HEK293 (cell line): Measurements from ENCODE around the gene PINLYP.

Experiments used
- BCL11B ChIP-seq: fragments of 450-650 bp; formaldehyde crosslinking; IDR thresholded peaks from 2 replicates; pipeline ENCODE4 v1.5.1; 2016; ENCODE audit warnings: low read depth, missing biosample characterization, missing genetic modification characterization
- GLI4 ChIP-seq: fragments of 450-650 bp; formaldehyde crosslinking; IDR thresholded peaks from 2 replicates; pipeline ENCODE4 v1.5.1; 2016; ENCODE audit warnings: missing biosample characterization, missing genetic modification characterization
- GLIS1 ChIP-seq: fragments of 450-650 bp; formaldehyde crosslinking; IDR thresholded peaks from 2 replicates; pipeline ENCODE4 v1.5.1; 2016; ENCODE audit warnings: missing biosample characterization, missing genetic modification characterization
- MEIS1 ChIP-seq: sonication (generic); formaldehyde crosslinking; IDR thresholded peaks from 2 replicates; pipeline ENCODE4 v1.8.1; 2022; ENCODE audit warnings: missing genetic modification reagents, mild to moderate bottlenecking, borderline replicate concordance
- OSR2 ChIP-seq: fragments of 450-650 bp; formaldehyde crosslinking; IDR thresholded peaks from 2 replicates; pipeline ENCODE4 v1.5.1; 2016; ENCODE audit warnings: missing biosample characterization, missing genetic modification characterization
- SALL2 ChIP-seq: fragments of 450-650 bp; formaldehyde crosslinking; IDR thresholded peaks from 2 replicates; pipeline ENCODE4 v1.5.0; 2017; ENCODE audit warnings: missing biosample characterization, mild to moderate bottlenecking, missing genetic modification characterization, borderline replicate concordance
- ZFP37 ChIP-seq: fragments of 450-650 bp; formaldehyde crosslinking; IDR thresholded peaks from 2 replicates; pipeline ENCODE4 v1.5.1; 2016; ENCODE audit warnings: missing biosample characterization, missing genetic modification characterization
- ZIC2 ChIP-seq: fragments of 450-650 bp; formaldehyde crosslinking; IDR thresholded peaks from 2 replicates; pipeline ENCODE4 v1.5.1; 2016; ENCODE audit warnings: missing biosample characterization, missing genetic modification characterization
- ZNF146 ChIP-seq: fragments of 450-650 bp; formaldehyde crosslinking; IDR thresholded peaks from 2 replicates; pipeline ENCODE4 v1.5.1; 2016; ENCODE audit warnings: missing biosample characterization, missing genetic modification characterization
- ZNF155 ChIP-seq: fragments of 450-650 bp; formaldehyde crosslinking; IDR thresholded peaks from 2 replicates; pipeline ENCODE4 v1.5.1; 2016; ENCODE audit warnings: missing biosample characterization, missing genetic modification characterization
- ZNF248 ChIP-seq: fragments of 450-650 bp; formaldehyde crosslinking; IDR thresholded peaks from 2 replicates; pipeline ENCODE4 v1.5.1; 2017; ENCODE audit warnings: missing biosample characterization, missing genetic modification characterization
- ZNF341 ChIP-seq: fragments of 450-650 bp; formaldehyde crosslinking; IDR thresholded peaks from 2 replicates; pipeline ENCODE4; 2016; ENCODE audit warnings: low read depth, missing biosample characterization, missing genetic modification characterization
- TF ChIP-seq, protein P1 (sequence below): fragments of 450-650 bp; formaldehyde crosslinking; IDR thresholded peaks from 2 replicates; pipeline ENCODE4 v1.5.1; 2016; ENCODE audit warnings: missing biosample characterization, missing genetic modification characterization
- TF ChIP-seq, protein P2 (sequence below): fragments of 450-650 bp; formaldehyde crosslinking; IDR thresholded peaks from 2 replicates; pipeline ENCODE4 v1.5.1; 2016; ENCODE audit warnings: missing biosample characterization, missing genetic modification characterization
- TF ChIP-seq, protein P3 (sequence below): sonication (generic); formaldehyde crosslinking; IDR thresholded peaks from 2 replicates; pipeline ENCODE4 v1.8.1; 2022; ENCODE audit warnings: mild to moderate bottlenecking, moderate library complexity, missing genetic modification reagents
- TF ChIP-seq, protein P4 (sequence below): fragments of 450-650 bp; IDR thresholded peaks from 2 replicates; pipeline ENCODE4 v1.5.1; 2018; ENCODE audit warnings: missing biosample characterization, mild to moderate bottlenecking, missing genetic modification characterization
- TF ChIP-seq, protein P5 (sequence below): fragments of 450-650 bp; formaldehyde crosslinking; IDR thresholded peaks from 2 replicates; pipeline ENCODE4 v1.5.1; 2016; ENCODE audit warnings: missing biosample characterization, missing genetic modification characterization
- TF ChIP-seq, protein P6 (sequence below): fragments of 450-650 bp; formaldehyde crosslinking; conservative IDR thresholded peaks from 2 replicates; pipeline ENCODE4 v1.5.1; 2016; ENCODE audit warnings: low read depth, missing biosample characterization, missing genetic modification characterization
- TF ChIP-seq, protein P7 (sequence below): fragments of 450-650 bp; formaldehyde crosslinking; IDR thresholded peaks from 2 replicates; pipeline ENCODE4 v1.5.1; 2016; ENCODE audit warnings: missing biosample characterization, missing genetic modification characterization
- TF ChIP-seq, protein P8 (sequence below): fragments of 450-650 bp; formaldehyde crosslinking; IDR thresholded peaks from 2 replicates; pipeline ENCODE4; 2016; ENCODE audit warnings: missing biosample characterization, missing genetic modification characterization
- TF ChIP-seq, protein P9 (sequence below): fragments of 450-650 bp; formaldehyde crosslinking; IDR thresholded peaks from 2 replicates; pipeline ENCODE4 v1.5.1; 2016; ENCODE audit warnings: missing biosample characterization, missing genetic modification characterization

PINLYP gene

DNA sequence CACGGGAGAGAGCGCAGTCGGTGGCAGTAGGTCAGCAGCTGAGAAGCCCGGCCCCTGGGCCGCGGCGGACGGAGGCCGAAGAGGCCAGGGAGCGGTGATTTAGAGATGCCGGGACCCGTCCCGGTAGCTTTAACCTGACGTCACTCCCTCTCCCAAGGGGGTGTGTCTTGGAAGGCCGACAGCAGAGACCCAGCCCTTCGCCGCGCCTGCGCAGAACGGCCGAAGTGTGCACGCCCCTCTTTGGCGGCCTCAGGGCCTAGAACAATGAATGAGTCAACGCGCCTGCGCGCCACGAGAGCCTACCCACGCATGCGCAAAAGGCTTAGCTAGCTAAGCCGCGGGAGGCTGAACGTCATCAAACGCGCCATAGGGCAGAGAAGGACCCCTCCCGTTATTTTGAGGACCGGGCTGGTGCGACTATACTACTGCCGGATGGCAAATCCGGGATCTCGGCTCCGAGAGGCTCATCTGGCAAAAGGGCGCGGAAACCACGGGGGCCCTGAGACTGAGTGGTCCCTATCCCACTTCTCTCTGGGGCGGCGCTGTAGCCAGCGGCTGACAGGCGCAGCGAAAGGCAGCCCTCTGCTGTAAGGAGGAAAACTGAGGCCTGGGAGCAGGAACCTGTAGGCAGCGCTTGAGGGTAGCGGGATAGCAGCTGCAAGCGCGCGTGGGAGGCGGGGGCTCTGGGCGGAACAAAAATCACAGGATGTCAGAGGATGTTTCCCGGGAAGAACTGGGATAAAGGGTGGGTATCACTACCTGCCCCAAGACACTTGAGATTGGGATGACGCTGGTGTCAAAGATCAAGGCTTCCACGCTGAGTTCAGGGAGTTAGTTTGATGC lies 20.6 kb downstream of the PINLYP start, which contains the start of the genes IRGQ and ZNF576 (continued):
- TF ChIP-seq SALL2 (tag by site-specific recombination) (no peak), ZNF155 (tag by site-specific recombination) (no peak), MEIS1 (CRISPR knock-in tag) (no peak), ZIC2 (tag by site-specific recombination) (peak; percentile 73), ZFP37 (tag by site-specific recombination) (peak; percentile 95), ZNF341 (no peak; the same call in 1 of the 2 replicates), OSR2 (tag by site-specific recombination) (peak; percentile 90), ZNF146 (tag by site-specific recombination) (no peak), ZNF248 (no peak), GLIS1 (tag by site-specific recombination) (peak; percentile 100), BCL11B (tag by site-specific recombination) (no peak), GLI4 (tag by site-specific recombination) (no peak)
- TF ChIP-seq, protein P1, sequence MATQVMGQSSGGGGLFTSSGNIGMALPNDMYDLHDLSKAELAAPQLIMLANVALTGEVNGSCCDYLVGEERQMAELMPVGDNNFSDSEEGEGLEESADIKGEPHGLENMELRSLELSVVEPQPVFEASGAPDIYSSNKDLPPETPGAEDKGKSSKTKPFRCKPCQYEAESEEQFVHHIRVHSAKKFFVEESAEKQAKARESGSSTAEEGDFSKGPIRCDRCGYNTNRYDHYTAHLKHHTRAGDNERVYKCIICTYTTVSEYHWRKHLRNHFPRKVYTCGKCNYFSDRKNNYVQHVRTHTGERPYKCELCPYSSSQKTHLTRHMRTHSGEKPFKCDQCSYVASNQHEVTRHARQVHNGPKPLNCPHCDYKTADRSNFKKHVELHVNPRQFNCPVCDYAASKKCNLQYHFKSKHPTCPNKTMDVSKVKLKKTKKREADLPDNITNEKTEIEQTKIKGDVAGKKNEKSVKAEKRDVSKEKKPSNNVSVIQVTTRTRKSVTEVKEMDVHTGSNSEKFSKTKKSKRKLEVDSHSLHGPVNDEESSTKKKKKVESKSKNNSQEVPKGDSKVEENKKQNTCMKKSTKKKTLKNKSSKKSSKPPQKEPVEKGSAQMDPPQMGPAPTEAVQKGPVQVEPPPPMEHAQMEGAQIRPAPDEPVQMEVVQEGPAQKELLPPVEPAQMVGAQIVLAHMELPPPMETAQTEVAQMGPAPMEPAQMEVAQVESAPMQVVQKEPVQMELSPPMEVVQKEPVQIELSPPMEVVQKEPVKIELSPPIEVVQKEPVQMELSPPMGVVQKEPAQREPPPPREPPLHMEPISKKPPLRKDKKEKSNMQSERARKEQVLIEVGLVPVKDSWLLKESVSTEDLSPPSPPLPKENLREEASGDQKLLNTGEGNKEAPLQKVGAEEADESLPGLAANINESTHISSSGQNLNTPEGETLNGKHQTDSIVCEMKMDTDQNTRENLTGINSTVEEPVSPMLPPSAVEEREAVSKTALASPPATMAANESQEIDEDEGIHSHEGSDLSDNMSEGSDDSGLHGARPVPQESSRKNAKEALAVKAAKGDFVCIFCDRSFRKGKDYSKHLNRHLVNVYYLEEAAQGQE (tag by site-specific recombination), result peak; percentile 62
- TF ChIP-seq, protein P2, sequence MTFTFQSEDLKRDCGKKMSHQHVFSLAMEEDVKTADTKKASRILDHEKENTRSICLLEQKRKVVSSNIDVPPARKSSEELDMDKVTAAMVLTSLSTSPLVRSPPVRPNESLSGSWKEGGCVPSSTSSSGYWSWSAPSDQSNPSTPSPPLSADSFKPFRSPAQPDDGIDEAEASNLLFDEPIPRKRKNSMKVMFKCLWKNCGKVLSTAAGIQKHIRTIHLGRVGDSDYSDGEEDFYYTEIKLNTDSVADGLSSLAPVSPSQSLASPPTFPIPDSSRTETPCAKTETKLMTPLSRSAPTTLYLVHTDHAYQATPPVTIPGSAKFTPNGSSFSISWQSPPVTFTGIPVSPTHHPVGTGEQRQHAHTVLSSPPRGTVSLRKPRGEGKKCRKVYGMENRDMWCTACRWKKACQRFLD, result no peak
- TF ChIP-seq, protein P3, sequence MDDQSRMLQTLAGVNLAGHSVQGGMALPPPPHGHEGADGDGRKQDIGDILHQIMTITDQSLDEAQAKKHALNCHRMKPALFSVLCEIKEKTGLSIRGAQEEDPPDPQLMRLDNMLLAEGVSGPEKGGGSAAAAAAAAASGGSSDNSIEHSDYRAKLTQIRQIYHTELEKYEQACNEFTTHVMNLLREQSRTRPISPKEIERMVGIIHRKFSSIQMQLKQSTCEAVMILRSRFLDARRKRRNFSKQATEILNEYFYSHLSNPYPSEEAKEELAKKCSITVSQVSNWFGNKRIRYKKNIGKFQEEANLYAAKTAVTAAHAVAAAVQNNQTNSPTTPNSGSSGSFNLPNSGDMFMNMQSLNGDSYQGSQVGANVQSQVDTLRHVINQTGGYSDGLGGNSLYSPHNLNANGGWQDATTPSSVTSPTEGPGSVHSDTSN, result no peak
- TF ChIP-seq, protein P4, sequence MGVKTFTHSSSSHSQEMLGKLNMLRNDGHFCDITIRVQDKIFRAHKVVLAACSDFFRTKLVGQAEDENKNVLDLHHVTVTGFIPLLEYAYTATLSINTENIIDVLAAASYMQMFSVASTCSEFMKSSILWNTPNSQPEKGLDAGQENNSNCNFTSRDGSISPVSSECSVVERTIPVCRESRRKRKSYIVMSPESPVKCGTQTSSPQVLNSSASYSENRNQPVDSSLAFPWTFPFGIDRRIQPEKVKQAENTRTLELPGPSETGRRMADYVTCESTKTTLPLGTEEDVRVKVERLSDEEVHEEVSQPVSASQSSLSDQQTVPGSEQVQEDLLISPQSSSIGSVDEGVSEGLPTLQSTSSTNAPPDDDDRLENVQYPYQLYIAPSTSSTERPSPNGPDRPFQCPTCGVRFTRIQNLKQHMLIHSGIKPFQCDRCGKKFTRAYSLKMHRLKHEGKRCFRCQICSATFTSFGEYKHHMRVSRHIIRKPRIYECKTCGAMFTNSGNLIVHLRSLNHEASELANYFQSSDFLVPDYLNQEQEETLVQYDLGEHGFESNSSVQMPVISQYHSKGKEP, result peak; percentile 85
- TF ChIP-seq, protein P5, sequence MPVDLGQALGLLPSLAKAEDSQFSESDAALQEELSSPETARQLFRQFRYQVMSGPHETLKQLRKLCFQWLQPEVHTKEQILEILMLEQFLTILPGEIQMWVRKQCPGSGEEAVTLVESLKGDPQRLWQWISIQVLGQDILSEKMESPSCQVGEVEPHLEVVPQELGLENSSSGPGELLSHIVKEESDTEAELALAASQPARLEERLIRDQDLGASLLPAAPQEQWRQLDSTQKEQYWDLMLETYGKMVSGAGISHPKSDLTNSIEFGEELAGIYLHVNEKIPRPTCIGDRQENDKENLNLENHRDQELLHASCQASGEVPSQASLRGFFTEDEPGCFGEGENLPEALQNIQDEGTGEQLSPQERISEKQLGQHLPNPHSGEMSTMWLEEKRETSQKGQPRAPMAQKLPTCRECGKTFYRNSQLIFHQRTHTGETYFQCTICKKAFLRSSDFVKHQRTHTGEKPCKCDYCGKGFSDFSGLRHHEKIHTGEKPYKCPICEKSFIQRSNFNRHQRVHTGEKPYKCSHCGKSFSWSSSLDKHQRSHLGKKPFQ, result peak; percentile 64; the same call in 1 of the 2 replicates
- TF ChIP-seq, protein P6, sequence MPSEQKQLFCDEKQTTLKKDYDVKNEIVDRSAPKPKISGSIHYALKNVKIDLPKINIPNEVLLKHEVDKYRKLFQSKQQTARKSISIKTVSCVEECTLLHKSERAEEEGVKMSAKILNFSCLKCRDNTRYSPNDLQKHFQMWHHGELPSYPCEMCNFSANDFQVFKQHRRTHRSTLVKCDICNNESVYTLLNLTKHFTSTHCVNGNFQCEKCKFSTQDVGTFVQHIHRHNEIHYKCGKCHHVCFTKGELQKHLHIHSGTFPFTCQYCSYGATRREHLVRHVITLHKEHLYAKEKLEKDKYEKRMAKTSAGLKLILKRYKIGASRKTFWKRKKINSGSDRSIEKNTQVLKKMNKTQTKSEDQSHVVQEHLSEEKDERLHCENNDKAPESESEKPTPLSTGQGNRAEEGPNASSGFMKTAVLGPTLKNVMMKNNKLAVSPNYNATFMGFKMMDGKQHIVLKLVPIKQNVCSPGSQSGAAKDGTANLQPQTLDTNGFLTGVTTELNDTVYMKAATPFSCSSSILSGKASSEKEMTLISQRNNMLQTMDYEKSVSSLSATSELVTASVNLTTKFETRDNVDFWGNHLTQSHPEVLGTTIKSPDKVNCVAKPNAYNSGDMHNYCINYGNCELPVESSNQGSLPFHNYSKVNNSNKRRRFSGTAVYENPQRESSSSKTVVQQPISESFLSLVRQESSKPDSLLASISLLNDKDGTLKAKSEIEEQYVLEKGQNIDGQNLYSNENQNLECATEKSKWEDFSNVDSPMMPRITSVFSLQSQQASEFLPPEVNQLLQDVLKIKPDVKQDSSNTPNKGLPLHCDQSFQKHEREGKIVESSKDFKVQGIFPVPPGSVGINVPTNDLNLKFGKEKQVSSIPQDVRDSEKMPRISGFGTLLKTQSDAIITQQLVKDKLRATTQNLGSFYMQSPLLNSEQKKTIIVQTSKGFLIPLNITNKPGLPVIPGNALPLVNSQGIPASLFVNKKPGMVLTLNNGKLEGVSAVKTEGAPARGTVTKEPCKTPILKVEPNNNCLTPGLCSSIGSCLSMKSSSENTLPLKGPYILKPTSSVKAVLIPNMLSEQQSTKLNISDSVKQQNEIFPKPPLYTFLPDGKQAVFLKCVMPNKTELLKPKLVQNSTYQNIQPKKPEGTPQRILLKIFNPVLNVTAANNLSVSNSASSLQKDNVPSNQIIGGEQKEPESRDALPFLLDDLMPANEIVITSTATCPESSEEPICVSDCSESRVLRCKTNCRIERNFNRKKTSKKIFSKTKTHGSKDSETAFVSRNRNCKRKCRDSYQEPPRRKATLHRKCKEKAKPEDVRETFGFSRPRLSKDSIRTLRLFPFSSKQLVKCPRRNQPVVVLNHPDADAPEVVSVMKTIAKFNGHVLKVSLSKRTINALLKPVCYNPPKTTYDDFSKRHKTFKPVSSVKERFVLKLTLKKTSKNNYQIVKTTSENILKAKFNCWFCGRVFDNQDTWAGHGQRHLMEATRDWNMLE (tag by site-specific recombination), result peak; percentile 86; the same call in 1 of the 2 replicates
- TF ChIP-seq, protein P7, sequence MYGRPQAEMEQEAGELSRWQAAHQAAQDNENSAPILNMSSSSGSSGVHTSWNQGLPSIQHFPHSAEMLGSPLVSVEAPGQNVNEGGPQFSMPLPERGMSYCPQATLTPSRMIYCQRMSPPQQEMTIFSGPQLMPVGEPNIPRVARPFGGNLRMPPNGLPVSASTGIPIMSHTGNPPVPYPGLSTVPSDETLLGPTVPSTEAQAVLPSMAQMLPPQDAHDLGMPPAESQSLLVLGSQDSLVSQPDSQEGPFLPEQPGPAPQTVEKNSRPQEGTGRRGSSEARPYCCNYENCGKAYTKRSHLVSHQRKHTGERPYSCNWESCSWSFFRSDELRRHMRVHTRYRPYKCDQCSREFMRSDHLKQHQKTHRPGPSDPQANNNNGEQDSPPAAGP (tag by site-specific recombination), result peak; percentile 96
- TF ChIP-seq, protein P8, sequence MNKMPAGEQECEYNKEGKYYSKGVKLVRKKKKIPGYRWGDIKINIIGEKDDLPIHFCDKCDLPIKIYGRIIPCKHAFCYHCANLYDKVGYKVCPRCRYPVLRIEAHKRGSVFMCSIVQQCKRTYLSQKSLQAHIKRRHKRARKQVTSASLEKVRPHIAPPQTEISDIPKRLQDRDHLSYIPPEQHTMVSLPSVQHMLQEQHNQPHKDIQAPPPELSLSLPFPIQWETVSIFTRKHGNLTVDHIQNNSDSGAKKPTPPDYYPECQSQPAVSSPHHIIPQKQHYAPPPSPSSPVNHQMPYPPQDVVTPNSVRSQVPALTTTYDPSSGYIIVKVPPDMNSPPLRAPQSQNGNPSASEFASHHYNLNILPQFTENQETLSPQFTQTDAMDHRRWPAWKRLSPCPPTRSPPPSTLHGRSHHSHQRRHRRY, result no peak
- TF ChIP-seq, protein P9, sequence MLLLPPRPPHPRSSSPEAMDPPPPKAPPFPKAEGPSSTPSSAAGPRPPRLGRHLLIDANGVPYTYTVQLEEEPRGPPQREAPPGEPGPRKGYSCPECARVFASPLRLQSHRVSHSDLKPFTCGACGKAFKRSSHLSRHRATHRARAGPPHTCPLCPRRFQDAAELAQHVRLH (tag by site-specific recombination), result peak; percentile 99
